Mesenchymal stem cell (in vitro differentiated cells and primary cell): ENCODE data around the gene TRIO.

Experiments used
- DNase-seq: peaks from one replicate; pipeline ENCODE4 v3.0.0-alpha.2; 2013
- H2AFZ ChIP-seq: one replicate; pipeline ENCODE4 v1.6.1; 2013; ENCODE audit warnings: low read depth, mild to moderate bottlenecking, control low read depth, inconsistent platforms, low read length, moderate library complexity
- H2AK5ac ChIP-seq: 2 replicates; pipeline ENCODE4 v1.6.1; 2013; ENCODE audit warnings: low read length, moderate library complexity, mild to moderate bottlenecking, inconsistent platforms; ENCODE audit not compliant: severe bottlenecking
- H2BK120ac ChIP-seq: one replicate; pipeline ENCODE4 v1.6.1; 2013; ENCODE audit warnings: low read depth, mild to moderate bottlenecking, inconsistent platforms, low read length, moderate library complexity
- H2BK12ac ChIP-seq, 2 experiments: one replicate each; pipeline ENCODE4 v1.6.1; 2013; ENCODE audit warnings: inconsistent platforms in 2 of 2, low read length in 2 of 2, mild to moderate bottlenecking in 2 of 2, moderate library complexity in 2 of 2, control low read depth in 1 of 2
- H2BK15ac ChIP-seq: one replicate; pipeline ENCODE4 v1.6.1; 2013; ENCODE audit warnings: mild to moderate bottlenecking, low read depth, inconsistent platforms; ENCODE audit not compliant: poor library complexity, severe bottlenecking
- H2BK5ac ChIP-seq: 2 replicates; pipeline ENCODE4 v1.6.1; 2013; ENCODE audit warnings: low read depth, mild to moderate bottlenecking, low read length, control low read depth, inconsistent platforms; ENCODE audit not compliant: poor library complexity, severe bottlenecking
- H3K14ac ChIP-seq, 2 experiments: one replicate each; pipeline ENCODE4 v1.6.1; 2013; ENCODE audit warnings: inconsistent platforms in 2 of 2, low read length in 2 of 2, control low read depth in 1 of 2, mild to moderate bottlenecking in 1 of 2, moderate library complexity in 1 of 2
- H3K18ac ChIP-seq, 2 experiments: one replicate each; pipeline ENCODE4 v1.6.1; 2013; ENCODE audit warnings: inconsistent platforms in 2 of 2, low read length in 2 of 2, control low read depth in 1 of 2, low read depth in 1 of 2, mild to moderate bottlenecking in 1 of 2
- H3K23ac ChIP-seq, 2 experiments: one replicate each; pipeline ENCODE4 v1.6.1; 2013; ENCODE audit warnings: inconsistent platforms in 2 of 2, low read length in 2 of 2, mild to moderate bottlenecking in 2 of 2, moderate library complexity in 2 of 2, control low read depth in 1 of 2
- H3K27ac ChIP-seq: 2 replicates; pipeline ENCODE4 v1.5.1; 2013; ENCODE audit warnings: mild to moderate bottlenecking, moderate library complexity, low read length, control low read depth, inconsistent platforms; ENCODE audit not compliant: poor library complexity, severe bottlenecking
- H3K27me3 ChIP-seq, 2 experiments: 2 replicates each; pipeline versions ENCODE4 v1.6.1 to v1.7.0; 2013; ENCODE audit warnings: low read length in 2 of 2, mild to moderate bottlenecking in 2 of 2, moderate library complexity in 2 of 2, control low read depth in 1 of 2, inconsistent platforms in 1 of 2; ENCODE audit not compliant: control insufficient read depth in 1 of 2, insufficient read depth in 1 of 2
- H3K36me3 ChIP-seq, 2 experiments: 2 replicates each; pipeline versions ENCODE4 v1.6.1 to v1.7.0; 2013; ENCODE audit warnings: low read length in 2 of 2, control low read depth in 1 of 2, inconsistent platforms in 1 of 2, low read depth in 1 of 2, mild to moderate bottlenecking in 1 of 2; ENCODE audit not compliant: insufficient read depth in 2 of 2, control insufficient read depth in 1 of 2
- H3K4ac ChIP-seq, 2 experiments: one replicate each; pipeline ENCODE4 v1.6.1; 2013; ENCODE audit warnings: inconsistent platforms in 2 of 2, low read length in 2 of 2, mild to moderate bottlenecking in 2 of 2, moderate library complexity in 2 of 2, control low read depth in 1 of 2, low read depth in 1 of 2
- H3K4me1 ChIP-seq: 2 replicates; pipeline ENCODE4 v1.6.1; 2013; ENCODE audit warnings: low read depth, low read length, control low read depth; ENCODE audit not compliant: control insufficient read depth, insufficient read depth
- H3K4me2 ChIP-seq: 2 replicates; pipeline ENCODE4 v1.6.1; 2013; ENCODE audit warnings: low read length, mild to moderate bottlenecking, inconsistent platforms; ENCODE audit not compliant: poor library complexity, severe bottlenecking
- H3K4me3 ChIP-seq, 2 experiments: 2 replicates each; pipeline versions ENCODE4 v1.5.1 to v1.7.0; 2013; ENCODE audit warnings: low read length in 2 of 2, mild to moderate bottlenecking in 2 of 2, control low read depth in 1 of 2, low read depth in 1 of 2; ENCODE audit not compliant: insufficient read depth in 1 of 2
- H3K79me1 ChIP-seq: replicated peaks from 2 replicates; pipeline ENCODE4 v1.6.1; 2013; ENCODE audit warnings: mild to moderate bottlenecking, control low read depth, low read length, inconsistent platforms; ENCODE audit not compliant: poor library complexity, severe bottlenecking
- H3K9ac ChIP-seq: 2 replicates; pipeline ENCODE4 v1.7.0; 2013; ENCODE audit warnings: mild to moderate bottlenecking, low read length, moderate library complexity
- H3K9me3 ChIP-seq: 2 replicates; pipeline ENCODE4 v1.7.0; 2013; ENCODE audit warnings: mild to moderate bottlenecking, low read length; ENCODE audit not compliant: control insufficient read depth
- H4K8ac ChIP-seq: one replicate; pipeline ENCODE4 v1.6.1; 2013; ENCODE audit warnings: inconsistent platforms, mild to moderate bottlenecking, low read length, moderate library complexity
- H4K91ac ChIP-seq: one replicate; pipeline ENCODE4 v1.6.1; 2013; ENCODE audit warnings: mild to moderate bottlenecking, low read length, inconsistent platforms
- WGBS: methylation state at CpG from one replicate; pipeline ENCODE4 v1.1.7; 2013; ENCODE audit warnings: mixed read lengths; 5-methylcytosine and 5-hydroxymethylcytosine counted together

TRIO gene

DNA sequence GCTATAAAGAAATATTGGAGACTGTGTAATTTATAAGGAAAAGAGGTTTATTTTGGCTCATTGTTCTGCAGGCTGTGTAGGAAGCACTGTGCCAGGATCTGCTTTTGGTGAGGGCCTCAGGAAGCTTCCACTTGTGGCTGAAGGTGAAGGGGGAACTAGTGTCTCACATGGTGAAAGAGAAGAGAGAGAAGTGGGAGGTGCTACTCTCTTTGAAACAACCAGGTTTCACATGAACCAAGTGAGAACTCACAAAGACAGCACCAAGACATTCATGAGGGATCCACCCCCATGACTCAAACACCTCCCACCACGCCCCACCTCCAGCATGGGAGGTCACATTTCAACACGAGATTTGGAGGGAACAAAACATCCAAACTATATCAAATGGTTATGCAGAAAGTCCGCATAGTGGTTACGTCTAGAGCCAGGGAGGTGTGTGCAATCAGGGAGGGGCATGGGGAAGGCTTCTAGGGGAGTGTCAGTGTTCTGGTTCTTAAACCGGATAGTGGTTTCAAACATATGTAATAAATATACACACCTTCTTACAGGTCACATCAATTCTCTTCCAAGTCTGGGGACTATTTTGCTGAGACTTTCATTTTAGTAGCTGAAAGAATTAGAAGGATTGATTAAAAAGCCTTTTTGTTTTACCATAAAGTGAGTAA, 113.0 kb downstream of the TRIO start:
- Histone ChIP-seq H3K36me3 (peaks cover 26 to 32% of the 10 kb centered on the region in 2 experiments), H2AK5ac (no peak overlapping the region), H3K23ac (no peak overlapping the region), H3K14ac (no peak overlapping the region), H2BK120ac (no peak overlapping the region), H2BK5ac (no peak overlapping the region), H3K9me3 (peaks cover 25% of the 10 kb centered on the region), H3K79me1 (no peaks in the 10 kb centered on the region), H2AFZ (no peak overlapping the region), H3K18ac (no peak overlapping the region), H3K27me3 (no peaks in the 10 kb centered on the region), H3K4ac (no peak overlapping the region), H3K27ac (no peak overlapping the region), H4K91ac (no peak overlapping the region), H3K4me3 (peak overlapping the region in 1 of 2 experiments; percentile 11), H3K4me1 (peaks cover 24% of the 10 kb centered on the region), H2BK15ac (no peak overlapping the region), H3K4me2 (no peak overlapping the region), H2BK12ac (no peak overlapping the region), H4K8ac (no peak overlapping the region), H3K9ac (no peak overlapping the region)
- no peak for DNase-seq
- 100% methylated on average over 1 of the region's 5 CpGs for WGBS

DNA sequence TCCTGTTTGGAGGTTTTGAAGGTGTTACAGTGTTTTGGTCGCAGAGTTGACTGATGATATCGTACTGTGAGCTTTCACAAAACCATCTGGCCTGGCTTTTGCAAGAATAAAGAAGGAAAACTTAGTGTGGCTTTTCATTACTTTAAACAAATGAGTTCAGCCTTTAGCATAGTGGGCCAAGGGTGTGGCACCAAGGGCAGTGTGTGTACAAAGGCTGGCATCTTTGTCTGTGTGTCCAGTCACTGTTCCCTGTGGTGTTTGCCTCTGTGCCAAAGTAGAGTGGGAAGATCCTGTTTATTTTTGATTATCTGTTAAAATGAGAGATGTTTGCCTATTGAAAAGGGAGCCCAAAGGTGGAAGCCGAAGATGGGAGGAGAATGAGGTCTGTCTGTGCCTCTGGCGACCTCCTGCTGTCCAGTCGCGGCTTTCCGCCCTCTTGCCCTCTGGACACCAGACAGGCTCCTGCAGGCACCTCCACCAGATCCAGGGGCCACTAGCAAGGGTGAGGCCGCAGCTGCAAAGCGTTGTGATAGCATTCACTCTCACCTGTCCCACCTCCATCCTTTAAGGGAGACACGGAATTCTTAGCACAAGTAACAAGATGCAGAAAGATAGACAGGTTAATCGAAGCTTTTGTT, 113.7 kb downstream of the TRIO start:
- Histone ChIP-seq H3K9me3 (peaks cover 25% of the 10 kb centered on the region), H3K4me3 (peak overlapping the region in 1 of 2 experiments; percentile 8), H3K4me2 (no peak overlapping the region), H4K8ac (no peak overlapping the region), H3K27ac (no peak overlapping the region), H2AK5ac (no peak overlapping the region), H3K27me3 (no peaks in the 10 kb centered on the region), H2AFZ (no peak overlapping the region), H3K9ac (no peak overlapping the region), H3K14ac (no peak overlapping the region), H3K4me1 (peaks cover 26% of the 10 kb centered on the region), H2BK15ac (no peak overlapping the region), H3K36me3 (peaks cover 26 to 27% of the 10 kb centered on the region in 2 experiments), H3K23ac (no peak overlapping the region), H2BK5ac (no peak overlapping the region), H2BK12ac (no peak overlapping the region), H3K4ac (no peak overlapping the region), H2BK120ac (no peak overlapping the region), H3K18ac (no peak overlapping the region), H3K79me1 (no peaks in the 10 kb centered on the region), H4K91ac (no peak overlapping the region)
- WGBS = 84% methylated on average over 10 of the region's 11 CpGs
- DNase-seq = no peak

DNA sequence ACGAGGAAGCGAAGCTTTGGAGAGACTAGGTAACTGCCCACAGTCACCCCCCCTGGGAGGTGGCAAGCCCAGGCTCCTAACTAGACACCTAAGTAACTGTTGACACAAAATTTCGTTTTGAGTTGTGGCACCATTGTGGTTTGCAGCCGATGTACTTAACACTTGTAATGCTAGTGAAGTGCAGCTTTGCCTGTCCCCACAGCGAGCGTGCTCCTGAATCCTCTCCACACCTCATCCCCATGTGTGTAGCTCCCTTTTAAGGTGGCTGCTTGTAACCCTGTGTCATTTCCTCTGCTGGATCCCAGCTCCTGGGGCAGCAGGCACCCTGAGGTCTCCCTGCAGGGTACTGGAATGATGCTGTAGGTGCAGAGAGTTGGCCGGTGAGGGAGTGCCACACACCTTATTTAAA, 114.9 kb downstream of the TRIO start:
- H3K18ac ChIP-seq = no peak overlapping the region
- no peak overlapping the region for H3K27ac ChIP-seq
- H4K8ac ChIP-seq = no peak overlapping the region
- no peak for DNase-seq
- no peak overlapping the region for H3K4me3 ChIP-seq
- H2BK120ac ChIP-seq = no peak overlapping the region
- H3K36me3 ChIP-seq = peaks cover 24 to 26% of the 10 kb centered on the region in 2 experiments
- no peak overlapping the region for H3K9ac ChIP-seq
- no peaks in the 10 kb centered on the region for H3K79me1 ChIP-seq
- H3K23ac ChIP-seq = no peak overlapping the region
- peaks cover 28% of the 10 kb centered on the region for H3K4me1 ChIP-seq
- H3K27me3 ChIP-seq = no peaks in the 10 kb centered on the region
- no peak overlapping the region for H3K14ac ChIP-seq
- H2BK12ac ChIP-seq = peak overlapping the region; percentile 2 to 9
- no peak overlapping the region for H2AFZ ChIP-seq
- H3K9me3 ChIP-seq = peaks cover 25% of the 10 kb centered on the region
- H2BK5ac ChIP-seq = no peak overlapping the region
- no peak overlapping the region for H3K4me2 ChIP-seq
- H2BK15ac ChIP-seq = no peak overlapping the region
- H2AK5ac ChIP-seq = no peak overlapping the region
- no peak overlapping the region for H4K91ac ChIP-seq
- WGBS = 57% methylated on average over 4 of the region's 7 CpGs
- peak overlapping the region in 1 of 2 experiments; percentile 11 for H3K4ac ChIP-seq

DNA sequence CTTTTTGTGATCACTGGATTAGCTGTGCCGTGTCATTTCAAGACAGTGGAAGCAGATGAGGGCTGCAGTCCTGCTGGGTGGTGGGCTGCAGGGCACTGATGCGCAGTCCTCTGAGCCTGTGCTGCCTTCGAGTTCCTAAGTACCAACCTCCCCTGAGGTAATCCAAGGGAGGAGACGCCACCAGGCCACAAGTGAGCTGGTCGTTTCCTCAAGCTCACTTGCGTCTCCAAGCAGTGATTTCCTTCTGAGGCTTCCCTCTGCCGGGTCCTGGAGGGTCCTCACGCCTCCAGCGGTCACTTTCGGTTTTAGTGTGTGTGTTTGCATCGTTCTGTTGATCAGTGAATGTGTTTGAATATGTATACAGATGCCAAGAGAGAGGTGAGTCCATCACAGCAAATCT, 115.7 kb downstream of the TRIO start:
- Histone ChIP-seq H4K8ac (peak overlapping the region; percentile 33), H3K4ac (peak overlapping the region in 1 of 2 experiments; percentile 69), H3K27ac (peak overlapping the region; percentile 8), H3K4me3 (no peak overlapping the region), H2BK5ac (no peak overlapping the region), H3K9me3 (peaks cover 25% of the 10 kb centered on the region), H2BK120ac (no peak overlapping the region), H3K14ac (peak overlapping the region in 1 of 2 experiments; percentile 57), H3K36me3 (peaks cover 24 to 26% of the 10 kb centered on the region in 2 experiments), H3K9ac (no peak overlapping the region), H3K4me2 (no peak overlapping the region), H2AK5ac (no peak overlapping the region), H3K79me1 (no peaks in the 10 kb centered on the region), H3K4me1 (peaks cover 26% of the 10 kb centered on the region), H3K18ac (peak overlapping the region in 1 of 2 experiments; percentile 31), H3K27me3 (no peaks in the 10 kb centered on the region), H4K91ac (no peak overlapping the region), H2BK12ac (peak overlapping the region in 1 of 2 experiments; percentile 49), H2BK15ac (peak overlapping the region; percentile 44), H3K23ac (peak overlapping the region in 1 of 2 experiments; percentile 74), H2AFZ (no peak overlapping the region)
- 18% methylated on average over 11 of the region's 11 CpGs for WGBS
- DNase-seq = peak; percentile 76
